ENCODE data around the gene OR51T1. TPM values are rescaled to one million over a fixed set of nuclear protein-coding genes. Genes with fewer than 3 reads are reported as not detected.

Gene OR51T1
- total RNA-seq, 6 donors from 2014 or later, result not detected

DNA sequence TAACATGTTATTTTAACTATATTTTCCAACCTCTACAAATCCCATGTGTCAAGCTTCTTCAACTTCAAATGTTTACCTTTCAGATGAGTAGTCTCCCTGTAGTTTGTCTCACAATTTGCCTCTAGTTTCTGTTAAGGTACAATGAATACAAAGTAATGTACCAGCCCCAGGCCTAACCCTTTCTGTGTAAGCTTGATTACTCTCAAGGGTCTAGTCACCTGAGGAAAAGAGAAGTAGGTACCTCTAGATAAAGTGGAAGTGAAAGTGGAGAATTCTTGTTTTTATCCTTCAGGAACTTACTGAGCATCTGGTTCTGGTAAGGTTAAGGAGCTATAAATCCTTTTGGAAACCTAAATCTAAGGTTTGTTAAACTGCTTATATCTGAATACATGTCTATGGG, 21.8 kb downstream of the OR51T1 start, which contains the start of gene OR51A7:
Gene OR51A7 (plus strand): TSS at position 300 of the 400 bp plus-strand sequence. CDS start 3,587 bp downstream, outside the sequence.
- no peak for ATAC-seq (ENCODE audit: low FRiP score in 2 of 2)
- no peak for DNase-seq
- Histone ChIP-seq H3K36me3 (no peaks in the 10 kb centered on the region), H3K9me3 (no peaks in the 10 kb centered on the region), H3K4me1 (no peaks in the 10 kb centered on the region), H3K4me3 (no peak within 1 kb of the TSS), H3K27me3 (no peaks in the 10 kb centered on the region), H3K27ac (no peak within 1 kb of the TSS)
- TF ChIP-seq POLR2A (IDR thresholded peaks at IDR 0.05) (no peak), EP300 (IDR thresholded peaks at IDR 0.05) (no peak), POLR2AphosphoS5 (IDR thresholded peaks at IDR 0.05) (no peak)
- TF ChIP-seq, protein P1, sequence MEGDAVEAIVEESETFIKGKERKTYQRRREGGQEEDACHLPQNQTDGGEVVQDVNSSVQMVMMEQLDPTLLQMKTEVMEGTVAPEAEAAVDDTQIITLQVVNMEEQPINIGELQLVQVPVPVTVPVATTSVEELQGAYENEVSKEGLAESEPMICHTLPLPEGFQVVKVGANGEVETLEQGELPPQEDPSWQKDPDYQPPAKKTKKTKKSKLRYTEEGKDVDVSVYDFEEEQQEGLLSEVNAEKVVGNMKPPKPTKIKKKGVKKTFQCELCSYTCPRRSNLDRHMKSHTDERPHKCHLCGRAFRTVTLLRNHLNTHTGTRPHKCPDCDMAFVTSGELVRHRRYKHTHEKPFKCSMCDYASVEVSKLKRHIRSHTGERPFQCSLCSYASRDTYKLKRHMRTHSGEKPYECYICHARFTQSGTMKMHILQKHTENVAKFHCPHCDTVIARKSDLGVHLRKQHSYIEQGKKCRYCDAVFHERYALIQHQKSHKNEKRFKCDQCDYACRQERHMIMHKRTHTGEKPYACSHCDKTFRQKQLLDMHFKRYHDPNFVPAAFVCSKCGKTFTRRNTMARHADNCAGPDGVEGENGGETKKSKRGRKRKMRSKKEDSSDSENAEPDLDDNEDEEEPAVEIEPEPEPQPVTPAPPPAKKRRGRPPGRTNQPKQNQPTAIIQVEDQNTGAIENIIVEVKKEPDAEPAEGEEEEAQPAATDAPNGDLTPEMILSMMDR (IDR thresholded peaks at IDR 0.05), result no peak

- ATAC-seq (ENCODE audit: low FRiP score in 2 of 2), result no peak
- no peak for DNase-seq
- H3K4me3 ChIP-seq, result no peak overlapping the region
Observed at GRCh38 chr11:4916581-4916980, 34.9 kb downstream of the OR51T1 start.

DNA sequence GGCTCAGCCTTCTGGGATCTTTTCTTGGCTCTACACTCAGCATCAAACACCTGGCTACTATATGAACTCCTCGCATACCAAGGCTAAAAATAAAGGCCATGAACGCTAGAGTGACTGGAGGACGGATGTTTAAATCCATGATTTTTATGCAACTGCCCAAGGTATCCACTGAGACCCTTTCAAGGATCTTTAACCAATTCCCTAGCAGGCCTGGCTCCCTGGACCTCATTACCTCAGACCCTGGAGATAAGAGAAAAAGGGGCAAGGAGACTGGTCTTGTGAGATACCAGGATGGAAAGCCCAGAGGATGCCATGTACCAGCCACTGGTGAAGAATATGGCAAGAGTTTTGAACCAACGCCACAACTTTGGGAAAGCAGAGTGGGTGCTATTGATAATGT, 37.5 kb downstream of the OR51T1 start, which contains the start of gene OR51G2:
Gene OR51G2 (minus strand): TSS at position 101 of the 400 bp plus-strand sequence. CDS start 3,687 bp downstream, outside the sequence.
- no peak for TF ChIP-seq POLR2AphosphoS5 (IDR thresholded peaks at IDR 0.05)
- TF ChIP-seq, protein P1 (IDR thresholded peaks at IDR 0.05), result no peak
- TF ChIP-seq POLR2A (IDR thresholded peaks at IDR 0.05), result no peak

More at GRCh38 chr11:4916581-4916980, 34.9 kb downstream of the OR51T1 start:
- Histone ChIP-seq H3K4me1 (no peaks in the 10 kb centered on the region), H3K27ac (no peak overlapping the region), H3K9me3 (no peaks in the 10 kb centered on the region), H3K27me3 (no peaks in the 10 kb centered on the region), H3K36me3 (no peaks in the 10 kb centered on the region)
- TF ChIP-seq POLR2A (IDR thresholded peaks at IDR 0.05), result no peak
- TF ChIP-seq, protein P1 (IDR thresholded peaks at IDR 0.05), result no peak
- no peak for TF ChIP-seq EP300 (IDR thresholded peaks at IDR 0.05)
- TF ChIP-seq POLR2AphosphoS5 (IDR thresholded peaks at IDR 0.05), result no peak

GRCh38 chr11:4921796-4922195, 40.1 kb downstream of the OR51T1 start:
- no peak for TF ChIP-seq POLR2AphosphoS5 (IDR thresholded peaks at IDR 0.05)
- TF ChIP-seq, protein P1 (IDR thresholded peaks at IDR 0.05), result no peak
- no peak for TF ChIP-seq EP300 (IDR thresholded peaks at IDR 0.05)
- TF ChIP-seq POLR2A (IDR thresholded peaks at IDR 0.05), result no peak
- Histone ChIP-seq H3K27me3 (no peaks in the 10 kb centered on the region), H3K4me3 (no peak overlapping the region), H3K4me1 (no peaks in the 10 kb centered on the region), H3K27ac (no peak overlapping the region), H3K36me3 (no peaks in the 10 kb centered on the region), H3K9me3 (no peaks in the 10 kb centered on the region)
- DNase-seq, result no peak
- ATAC-seq (ENCODE audit: low FRiP score in 2 of 2), result no peak
- 52 to 70% methylated on average over 1 of the region's 1 CpG for WGBS, 2 donors

More for the DNA sequence above, 37.5 kb downstream of the OR51T1 start, which contains the start of gene OR51G2:
- H3K36me3 ChIP-seq, result no peaks in the 10 kb centered on the region
- H3K4me1 ChIP-seq, result no peaks in the 10 kb centered on the region
- H3K9me3 ChIP-seq, result no peaks in the 10 kb centered on the region
- ATAC-seq (ENCODE audit: low FRiP score in 2 of 2) (no peak), DNase-seq (no peak)
- no peaks in the 10 kb centered on the region for H3K27me3 ChIP-seq
- 90 to 91% methylated on average over 4 of the region's 4 CpGs for WGBS, 2 donors
- no peak within 1 kb of the TSS for H3K27ac ChIP-seq
- H3K4me3 ChIP-seq, result no peak within 1 kb of the TSS

DNA sequence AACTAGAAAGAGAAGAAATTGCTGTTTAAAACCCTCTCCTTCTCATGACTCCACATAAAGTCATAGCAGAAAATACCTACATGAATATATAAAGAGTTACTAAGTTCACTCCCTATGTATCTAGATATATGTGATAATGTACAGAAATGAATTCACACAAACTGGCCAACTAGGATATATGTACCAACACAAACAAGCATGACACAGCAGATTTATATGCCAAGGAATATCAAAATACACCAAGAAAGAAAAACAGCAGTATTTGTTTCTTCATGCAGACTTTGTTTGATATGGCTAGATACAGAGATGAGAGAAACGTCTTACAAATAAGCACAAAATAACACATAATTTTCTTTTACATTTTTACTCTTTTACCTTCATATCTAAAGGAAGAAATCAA, 40.6 kb downstream of the OR51T1 start:
- Histone ChIP-seq H3K9me3 (no peaks in the 10 kb centered on the region), H3K27me3 (no peaks in the 10 kb centered on the region), H3K36me3 (no peaks in the 10 kb centered on the region), H3K4me3 (no peak overlapping the region), H3K4me1 (no peaks in the 10 kb centered on the region), H3K27ac (no peak overlapping the region)
- ATAC-seq (ENCODE audit: low FRiP score in 2 of 2) (no peak), DNase-seq (no peak)
- WGBS, 2 donors, result 51 to 65% methylated on average over 1 of the region's 1 CpG
- TF ChIP-seq POLR2A (IDR thresholded peaks at IDR 0.05), result no peak
- TF ChIP-seq POLR2AphosphoS5 (IDR thresholded peaks at IDR 0.05), result no peak
- TF ChIP-seq, protein P1 (IDR thresholded peaks at IDR 0.05), result no peak
- no peak for TF ChIP-seq EP300 (IDR thresholded peaks at IDR 0.05)
